SK-N-SH treated with all-trans-retinoic acid at 6 μM for 48 hours (cell line): ENCODE measurements around the gene ZNF57.

Experiments
- ARNTL ChIP-seq: fragments of 450-650 bp; formaldehyde crosslinking; IDR thresholded peaks from 2 replicates; pipeline ENCODE4 v1.5.0; 2020; ENCODE audit warnings: low read depth, mild to moderate bottlenecking, moderate library complexity, borderline replicate concordance
- CREB5 ChIP-seq: fragments of 250-450 bp; sonication (Bioruptor Pico); IDR thresholded peaks from 2 replicates; pipeline ENCODE4 v1.5.1; 2020; ENCODE audit warnings: low read depth, mild to moderate bottlenecking, moderate library complexity
- CSDC2 ChIP-seq: fragments of 250-450 bp; sonication (Bioruptor Pico); IDR thresholded peaks from 2 replicates; pipeline ENCODE4 v1.5.0; 2020; ENCODE audit warnings: mild to moderate bottlenecking, moderate library complexity
- ESRRG ChIP-seq: fragments of 250-450 bp; sonication (Bioruptor Pico); IDR thresholded peaks from 2 replicates; pipeline ENCODE4 v1.6.1; 2021; ENCODE audit warnings: mild to moderate bottlenecking
- PPARA ChIP-seq: fragments of 250-450 bp; sonication (Bioruptor Pico); IDR thresholded peaks from 2 replicates; pipeline ENCODE4 v1.5.0; 2020; ENCODE audit warnings: mild to moderate bottlenecking, borderline replicate concordance
- RARB ChIP-seq: fragments of 250-450 bp; sonication (Bioruptor Pico); IDR thresholded peaks from 2 replicates; pipeline ENCODE4 v1.8.0; 2021; ENCODE audit warnings: mild to moderate bottlenecking, moderate library complexity
- SNAI2 ChIP-seq: fragments of 250-450 bp; sonication (Bioruptor Pico); IDR thresholded peaks from 2 replicates; pipeline ENCODE4 v1.5.0; 2020; ENCODE audit warnings: mild to moderate bottlenecking, moderate library complexity
- TOX ChIP-seq: fragments of 250-450 bp; sonication (Bioruptor Pico); IDR thresholded peaks from 2 replicates; pipeline ENCODE4 v1.8.0; 2021; ENCODE audit warnings: mild to moderate bottlenecking, moderate library complexity, borderline replicate concordance
- ZFP30 ChIP-seq: fragments of 450-650 bp; formaldehyde crosslinking; IDR thresholded peaks from 2 replicates; pipeline ENCODE4 v1.5.0; 2022; ENCODE audit warnings: mild to moderate bottlenecking, moderate library complexity
- ZNF70 ChIP-seq: fragments of 450-650 bp; formaldehyde crosslinking; IDR thresholded peaks from 2 replicates; pipeline ENCODE4 v1.5.0; 2020; ENCODE audit warnings: mild to moderate bottlenecking, moderate library complexity
- ZNF8 ChIP-seq: fragments of 450-650 bp; formaldehyde crosslinking; IDR thresholded peaks from 2 replicates; pipeline ENCODE4 v1.5.0; 2020; ENCODE audit warnings: mild to moderate bottlenecking, moderate library complexity
- TF ChIP-seq, protein P1 (sequence below): fragments of 250-450 bp; sonication (Bioruptor Pico); IDR thresholded peaks from 2 replicates; pipeline ENCODE4 v1.5.1; 2021; ENCODE audit warnings: mild to moderate bottlenecking, moderate library complexity

- TF ChIP-seq CREB5, result no peak
- no peak for TF ChIP-seq PPARA (CRISPR knock-in tag)
- TF ChIP-seq ZNF8 (CRISPR knock-in tag), result no peak
- no peak for TF ChIP-seq CSDC2 (CRISPR knock-in tag)
- no peak for TF ChIP-seq RARB (CRISPR knock-in tag)
- no peak for TF ChIP-seq ZFP30 (CRISPR knock-in tag)
- TF ChIP-seq ESRRG (CRISPR knock-in tag), result no peak
- TF ChIP-seq ZNF70 (CRISPR knock-in tag), result no peak
- no peak for TF ChIP-seq TOX
- TF ChIP-seq, protein P1, sequence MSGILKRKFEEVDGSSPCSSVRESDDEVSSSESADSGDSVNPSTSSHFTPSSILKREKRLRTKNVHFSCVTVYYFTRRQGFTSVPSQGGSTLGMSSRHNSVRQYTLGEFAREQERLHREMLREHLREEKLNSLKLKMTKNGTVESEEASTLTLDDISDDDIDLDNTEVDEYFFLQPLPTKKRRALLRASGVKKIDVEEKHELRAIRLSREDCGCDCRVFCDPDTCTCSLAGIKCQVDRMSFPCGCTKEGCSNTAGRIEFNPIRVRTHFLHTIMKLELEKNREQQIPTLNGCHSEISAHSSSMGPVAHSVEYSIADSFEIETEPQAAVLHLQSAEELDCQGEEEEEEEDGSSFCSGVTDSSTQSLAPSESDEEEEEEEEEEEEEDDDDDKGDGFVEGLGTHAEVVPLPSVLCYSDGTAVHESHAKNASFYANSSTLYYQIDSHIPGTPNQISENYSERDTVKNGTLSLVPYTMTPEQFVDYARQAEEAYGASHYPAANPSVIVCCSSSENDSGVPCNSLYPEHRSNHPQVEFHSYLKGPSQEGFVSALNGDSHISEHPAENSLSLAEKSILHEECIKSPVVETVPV (CRISPR knock-in tag), result no peak
- TF ChIP-seq ARNTL, result no peak
- no peak for TF ChIP-seq SNAI2 (CRISPR knock-in tag)
Measured at GRCh38 chr19:2865334-2866100, 35.2 kb upstream of the ZNF57 start.
